OCI-LY7 (cell line): ENCODE data around the gene PRRG2. TPM values are rescaled to one million over a fixed set of nuclear protein-coding genes. Genes with fewer than 3 reads are reported as not detected.

Experiments used
- BruUV-seq: library from RNA; stranded (reverse); fragments of 400-500 nt; replicated peaks from 2 replicates; lab custom pipeline; 2021; lab: Mats Ljungman, UMichigan
- CTCF ChIA-PET: fragments of 300-600 bp; sonication (Branson Sonifier 250); formaldehyde crosslinking; loops from one replicate; lab custom pipeline; 2022; ENCODE audit warnings: antibody characterized with exemption; ENCODE audit not compliant: unreplicated experiment; lab: Charles Lee
- POLR2A ChIA-PET: fragments of 300-600 bp; sonication (Branson Sonifier 250); formaldehyde crosslinking; loops from one replicate; lab custom pipeline; 2022; ENCODE audit warnings: antibody characterized with exemption; lab: Charles Lee
- DNase-seq: peaks from one replicate; pipeline ENCODE4 v3.0.0-alpha.2; 2015; ENCODE audit warnings: low spot score
- H2AFZ ChIP-seq: fragments of 200-600 bp; sonication (generic), shearing (Covaris generic); 2 replicates; pipeline ENCODE4 v1.6.1; 2014; ENCODE audit warnings: mild to moderate bottlenecking, antibody characterized with exemption, low read length, moderate library complexity
- H3K27ac ChIP-seq: fragments of 200-600 bp; sonication (generic); 2 replicates; pipeline ENCODE4 v1.5.1; 2014; ENCODE audit warnings: mixed run types, low read depth, mild to moderate bottlenecking, moderate library complexity, low read length, inconsistent platforms; ENCODE audit not compliant: poor library complexity, severe bottlenecking
- H3K36me3 ChIP-seq: fragments of 200-600 bp; sonication (generic); 2 replicates; pipeline ENCODE4 v1.6.1; 2014; ENCODE audit warnings: mild to moderate bottlenecking, antibody characterized with exemption, low read length, moderate library complexity, mixed read lengths; ENCODE audit not compliant: insufficient read depth
- H3K4me1 ChIP-seq: fragments of 200-600 bp; sonication (generic); 2 replicates; pipeline ENCODE4 v1.5.1; 2014; ENCODE audit warnings: mild to moderate bottlenecking, low read length; ENCODE audit not compliant: insufficient read depth, poor library complexity, severe bottlenecking
- H3K4me2 ChIP-seq: fragments of 200-600 bp; sonication (generic); 2 replicates; pipeline ENCODE4 v1.6.1; 2014; ENCODE audit warnings: mild to moderate bottlenecking, low read length
- H3K4me3 ChIP-seq: fragments of 200-600 bp; sonication (generic); 2 replicates; pipeline ENCODE4 v1.5.1; 2014; ENCODE audit warnings: mild to moderate bottlenecking, low read depth, low read length; ENCODE audit not compliant: poor library complexity, severe bottlenecking
- H3K79me2 ChIP-seq: fragments of 200-600 bp; sonication (generic); 2 replicates; pipeline ENCODE4 v1.6.1; 2016; ENCODE audit warnings: low read depth, mild to moderate bottlenecking, low read length, moderate library complexity, mixed read lengths; ENCODE audit not compliant: insufficient read depth
- H3K9me2 ChIP-seq: fragments of 200-600 bp; sonication (generic); 2 replicates; pipeline ENCODE4 v1.6.1; 2016; ENCODE audit warnings: mild to moderate bottlenecking, low read length, mixed read lengths; ENCODE audit not compliant: insufficient read depth
- H3K9me3 ChIP-seq: fragments of 200-600 bp; sonication (generic); 2 replicates; pipeline ENCODE4 v1.6.1; 2014; ENCODE audit warnings: mild to moderate bottlenecking, mixed run types, low read length, mixed read lengths
- H4K20me1 ChIP-seq: fragments of 200-600 bp; sonication (generic); 2 replicates; pipeline ENCODE4 v1.6.1; 2014; ENCODE audit warnings: mild to moderate bottlenecking, antibody characterized with exemption, low read length, moderate library complexity, mixed read lengths; ENCODE audit not compliant: insufficient read depth
- CTCF ChIP-seq: fragments of 200-600 bp; sonication (generic); conservative IDR thresholded peaks from 2 replicates; pipeline ENCODE4 v1.5.1; 2014; ENCODE audit warnings: mild to moderate bottlenecking, antibody characterized with exemption, low read length, moderate library complexity, mixed read lengths
- EZH2phosphoT487 ChIP-seq: fragments of 200-600 bp; sonication (generic); IDR thresholded peaks from 2 replicates; pipeline ENCODE4 v1.6.1; 2018; ENCODE audit warnings: low read depth, borderline replicate concordance, mild to moderate bottlenecking, mixed run types, antibody characterized with exemption, low read length, moderate library complexity, mixed read lengths
- intact Hi-C: fragments of 100-400 bp; cut with micrococcal nuclease; formaldehyde crosslinking; loops from one replicate; pipeline ENCODE4 v1.10.0; 2022; ENCODE audit not compliant: unreplicated experiment
- total RNA-seq, 2 experiments: library from RNA; depleted of rRNA in 1 of 2; stranded (reverse); fragments of >200 nt in 1 of 2; shearing (Covaris generic) in 1 of 2; gene quantifications; 2 replicates each; pipeline ENCODE4 v1.2.3, GENCODE V29; 2014 to 2022

Gene PRRG2
- total RNA-seq, 2 experiments from 2014 or later = 2.4 to 2.7 TPM

GRCh38 chr19:49555600-49556411 is 25.3 kb upstream of the PRRG2 start:
- TF ChIP-seq EZH2phosphoT487 (no peak), CTCF (no peak)
- no peak overlapping the region for H3K4me3 ChIP-seq
- ChIA-PET CTCF (no interaction called here), POLR2A (no interaction called here)
- H3K36me3 ChIP-seq = peaks cover 38% of the 10 kb centered on the region; the same call in 1 of the 2 replicates
- DNase-seq = peak; percentile 71
- H3K4me1 ChIP-seq = no peaks in the 10 kb centered on the region
- H3K79me2 ChIP-seq = no peaks in the 10 kb centered on the region
- H3K9me2 ChIP-seq = no peaks in the 10 kb centered on the region
- H2AFZ ChIP-seq = no peak overlapping the region
- BruUV-seq = no TSS peak
- no peak overlapping the region for H3K27ac ChIP-seq
- no peaks in the 10 kb centered on the region for H4K20me1 ChIP-seq
- H3K4me2 ChIP-seq = no peak overlapping the region
- intact Hi-C loops = no loop called here
- H3K9me3 ChIP-seq = no peaks in the 10 kb centered on the region

GRCh38 chr19:49556412-49557398 is 24.4 kb upstream of the PRRG2 start:
- no peaks in the 10 kb centered on the region for H3K9me3 ChIP-seq
- H3K79me2 ChIP-seq = no peaks in the 10 kb centered on the region
- no peak overlapping the region for H3K27ac ChIP-seq
- no peak overlapping the region for H3K4me3 ChIP-seq
- BruUV-seq = no TSS peak
- no peaks in the 10 kb centered on the region for H3K9me2 ChIP-seq
- H3K36me3 ChIP-seq = peaks cover 38% of the 10 kb centered on the region; the same call in 1 of the 2 replicates
- no peak overlapping the region for H2AFZ ChIP-seq
- no peak for DNase-seq
- TF ChIP-seq EZH2phosphoT487 = no peak
- no peak for TF ChIP-seq CTCF
- intact Hi-C loops = no loop called here
- no peak overlapping the region for H3K4me2 ChIP-seq
- ChIA-PET POLR2A (no interaction called here), CTCF (no interaction called here)
- no peaks in the 10 kb centered on the region for H3K4me1 ChIP-seq
- no peaks in the 10 kb centered on the region for H4K20me1 ChIP-seq
